NCI-H1417 (cell line): ENCODE measurements around the gene EXOSC3.
"Not testable (repeated sequence)": the region's sequence is repeated elsewhere in the genome, so short reads cannot be mapped to it uniquely, and the experiment has no call there.

ENCODE experiments used
- DNase-seq, 3 experiments: peaks; one replicate each; lab custom pipeline; 2025; lab: John Stamatoyannopoulos, UW

The EXOSC3 gene

DNA sequence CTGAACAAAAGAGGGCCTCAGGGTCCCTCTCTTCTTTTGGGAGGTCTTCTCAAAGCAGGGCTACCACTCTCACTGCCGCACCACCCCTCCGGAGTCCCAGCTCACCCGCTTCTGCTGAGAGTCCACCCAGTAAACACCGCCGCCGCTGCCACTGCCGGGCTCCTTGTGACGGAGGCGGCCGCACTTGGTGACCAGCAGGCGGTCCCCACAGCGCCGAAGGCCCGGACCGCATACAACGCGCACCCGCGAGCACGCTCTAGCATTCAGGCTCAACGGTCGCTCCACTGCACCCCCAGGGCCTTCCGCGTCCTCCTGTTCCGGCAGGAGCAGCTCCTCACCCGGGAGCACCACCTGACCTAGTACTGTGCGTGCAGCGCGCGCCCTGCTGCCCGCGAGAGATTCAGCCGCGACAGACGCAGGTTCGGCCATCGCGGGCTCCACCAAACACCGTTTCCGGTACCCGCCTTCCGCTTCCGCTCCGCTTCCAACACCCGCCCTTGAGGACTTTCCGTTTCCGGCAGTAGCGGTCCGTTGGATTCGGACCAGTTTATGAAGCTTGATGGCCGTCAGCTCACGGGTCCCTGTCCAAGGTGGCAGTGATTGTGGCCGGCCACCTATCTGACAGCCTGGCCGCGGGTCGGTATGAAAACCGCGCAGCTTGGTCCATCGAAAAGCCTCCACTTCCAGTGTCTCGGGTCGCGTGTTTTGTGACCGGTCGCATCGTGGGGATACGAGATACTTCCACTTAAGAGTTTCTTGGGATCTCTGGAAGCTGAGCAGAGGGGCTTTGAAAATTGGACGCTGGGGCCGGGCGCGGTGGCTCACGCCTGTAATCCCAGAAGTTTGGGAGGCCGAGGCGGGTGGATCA is at the start of gene EXOSC3:
EXOSC3 (minus strand) TSS at position 449 of the 868 bp plus-strand sequence; CDS start at position 429, 20 bp downstream.
- peak; percentile 78 to 91 (median 81) for DNase-seq

DNA sequence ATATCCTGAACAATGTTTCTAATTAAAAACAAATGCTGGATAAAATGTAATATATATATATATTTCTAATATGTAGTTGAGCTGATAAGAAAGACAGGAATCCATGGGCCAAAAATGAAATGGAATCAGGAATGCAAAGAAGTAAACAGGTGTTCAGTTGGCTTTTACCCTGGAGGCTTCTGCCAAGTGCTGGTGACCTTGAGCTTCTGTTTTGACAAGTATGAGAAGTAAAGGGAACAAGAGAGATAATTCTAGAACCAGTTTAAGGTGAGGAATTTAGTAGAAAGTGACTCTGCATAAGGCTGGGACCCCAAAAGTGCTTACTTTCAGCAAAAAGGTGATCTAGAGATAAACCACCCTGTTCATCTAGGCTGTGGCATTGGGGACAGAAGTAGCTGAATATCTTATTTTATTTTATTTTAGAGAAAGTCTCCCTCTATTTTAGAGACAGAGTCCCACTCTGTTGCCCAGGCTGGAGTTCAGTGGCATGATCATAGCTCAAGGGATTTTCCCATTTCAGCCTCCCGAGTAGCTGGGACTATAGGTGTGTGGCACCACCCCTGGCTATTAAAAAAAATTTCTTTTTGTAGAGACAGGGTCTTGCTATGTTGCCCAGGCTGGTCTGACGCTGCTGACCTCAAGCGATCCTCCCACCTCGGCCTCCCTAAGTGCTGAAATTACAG is 42.8 kb upstream of the EXOSC3 start:
- DNase-seq, result no peak

DNA sequence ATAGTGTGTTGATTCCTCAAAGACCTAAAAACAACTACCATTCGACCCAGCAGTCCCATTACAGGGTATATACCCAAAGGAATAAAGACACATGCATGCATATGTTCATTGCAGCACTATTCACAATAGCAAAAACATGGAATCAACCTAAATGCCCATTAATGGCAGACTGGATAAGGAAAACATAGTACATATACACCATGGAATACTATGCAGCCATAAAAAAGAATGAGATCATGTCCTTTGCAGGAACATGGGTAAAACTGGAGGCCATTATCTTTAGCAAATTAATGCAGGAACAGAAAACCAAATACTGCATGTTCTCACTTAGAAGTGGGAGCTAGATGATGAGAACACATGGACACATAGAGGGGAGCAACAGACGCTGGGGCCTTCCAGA is 40.3 kb upstream of the EXOSC3 start:
- not testable (repeated sequence) for DNase-seq

DNA sequence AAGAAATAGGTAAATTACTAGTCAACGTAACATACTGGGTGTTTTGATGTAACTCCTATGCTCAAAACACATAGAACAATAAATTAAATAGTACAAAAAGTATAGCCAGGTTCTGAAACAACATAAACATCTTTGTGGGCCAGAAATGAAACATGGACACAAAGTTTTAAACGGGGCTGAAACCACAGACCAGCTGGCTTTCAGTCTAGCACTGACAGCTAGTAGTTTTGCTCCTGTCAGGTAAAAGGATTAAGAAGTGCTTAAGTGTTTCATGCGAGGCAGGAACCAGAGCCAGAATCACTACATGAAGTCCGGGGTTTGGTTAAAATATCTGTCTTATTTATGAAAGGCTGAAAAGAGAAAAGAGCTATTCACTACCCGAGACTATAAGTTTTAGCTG is 35.3 kb upstream of the EXOSC3 start:
- DNase-seq, result no peak

DNA sequence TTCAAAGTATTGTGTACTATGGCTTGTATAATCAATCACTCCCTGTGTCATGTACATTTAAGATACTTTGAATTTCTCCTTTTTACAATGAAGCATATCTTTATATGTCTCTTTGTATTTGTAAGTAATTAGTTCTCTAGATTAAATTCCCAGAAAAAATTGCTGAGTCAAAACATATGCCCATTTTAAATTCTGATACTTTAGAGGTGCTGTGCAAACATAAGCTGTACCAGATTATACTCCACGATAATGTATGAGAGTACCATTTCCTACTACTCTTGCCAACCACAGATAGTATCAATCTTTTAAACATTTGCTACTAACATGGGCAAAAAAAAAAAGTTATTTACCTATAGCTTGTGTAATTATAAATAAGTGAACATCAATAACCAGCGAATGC is 34.0 kb upstream of the EXOSC3 start:
- no peak for DNase-seq

DNA sequence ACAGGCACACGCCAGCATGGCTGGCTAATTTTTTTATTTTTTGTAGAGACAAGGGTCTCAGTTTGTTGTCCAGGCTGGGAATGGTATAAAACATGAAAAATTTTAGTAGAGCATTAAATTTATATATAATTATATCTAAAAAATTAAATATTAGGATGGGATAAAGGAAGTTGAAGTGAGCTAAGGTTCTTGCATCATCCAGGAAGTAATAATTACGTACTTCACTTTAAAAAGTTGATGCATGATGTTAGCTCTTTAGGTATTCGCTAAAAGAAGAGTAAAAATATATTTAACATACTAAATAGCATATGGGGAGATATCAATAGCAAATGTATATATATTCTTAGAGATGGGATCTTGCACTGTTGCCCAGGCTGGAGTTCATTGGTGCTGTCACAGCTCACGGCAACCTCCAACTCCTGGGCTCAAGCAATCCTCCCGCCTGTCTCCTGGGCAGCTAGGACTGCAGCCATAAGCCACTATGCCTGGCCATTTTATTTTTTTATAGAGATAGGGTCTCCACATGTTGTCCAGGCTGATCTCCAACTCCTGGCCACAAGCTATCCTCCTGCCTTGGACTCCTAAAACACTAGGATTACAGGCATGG is 28.0 kb upstream of the EXOSC3 start:
- no peak for DNase-seq

DNA sequence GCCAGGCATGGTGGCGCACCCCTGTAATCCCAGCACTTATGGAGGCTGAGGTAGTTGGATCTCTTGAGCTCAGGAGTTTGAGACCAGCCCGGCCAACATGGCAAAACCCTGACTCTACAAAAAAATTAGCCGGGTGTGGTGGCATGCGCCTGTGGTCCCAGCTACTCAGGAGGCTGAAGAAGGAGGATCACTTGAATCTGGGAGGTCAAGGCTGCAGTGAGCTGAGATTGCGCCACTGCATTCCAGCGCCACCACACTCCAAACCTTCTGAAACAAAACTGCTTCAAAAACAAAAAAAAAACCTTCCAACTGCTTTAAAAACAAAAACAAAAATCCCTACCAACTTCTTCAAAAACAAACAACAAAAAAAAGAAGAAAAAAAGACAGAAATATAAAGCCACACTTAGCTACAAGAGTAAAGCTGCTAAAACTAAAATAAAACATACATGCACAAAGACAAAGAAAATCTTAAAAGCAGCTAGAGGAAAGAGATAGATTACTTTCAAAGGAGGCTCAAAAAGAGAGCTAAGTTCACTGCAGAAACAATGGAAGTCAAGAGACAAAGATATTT is 27.1 kb upstream of the EXOSC3 start:
- no peak for DNase-seq

DNA sequence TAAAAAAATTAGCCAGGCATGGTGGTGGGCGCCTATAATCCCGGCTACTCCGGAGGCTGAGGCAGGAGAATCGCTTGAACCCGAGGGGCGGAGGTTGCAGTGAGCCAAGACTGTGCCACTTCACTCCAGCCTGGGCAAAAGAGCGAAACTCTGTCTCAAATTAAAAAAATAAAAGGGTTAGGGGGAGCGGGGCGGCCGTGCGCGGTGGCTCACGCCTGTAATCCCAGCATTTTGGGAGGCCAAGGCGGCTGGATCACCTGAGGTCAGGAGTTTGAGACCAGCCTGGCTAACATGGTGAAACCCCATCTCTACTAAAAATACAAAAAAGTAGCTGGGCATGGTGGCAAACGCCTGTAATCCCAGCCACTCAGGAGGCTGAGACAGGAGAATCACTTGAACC is 24.8 kb upstream of the EXOSC3 start:
- DNase-seq, result not testable (repeated sequence)

DNA sequence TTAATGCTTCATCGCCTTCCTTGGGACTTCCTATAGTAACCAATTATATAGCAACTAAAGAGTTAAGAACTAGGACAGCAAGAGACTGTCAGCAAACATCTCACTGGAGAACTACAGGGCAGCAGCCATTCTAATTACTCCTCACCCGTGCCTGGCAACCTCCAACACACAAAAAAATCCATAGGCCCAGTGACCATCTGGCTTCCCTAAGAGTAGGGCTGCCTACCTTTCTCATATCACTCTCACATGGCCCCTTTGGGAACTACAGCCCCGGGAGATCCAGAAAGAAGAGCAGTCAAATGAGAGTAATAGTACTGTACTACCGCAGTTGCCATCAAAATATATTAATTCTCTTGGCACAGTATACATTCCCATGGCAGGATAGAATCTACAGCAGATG is 21.4 kb upstream of the EXOSC3 start:
- DNase-seq, result no peak

DNA sequence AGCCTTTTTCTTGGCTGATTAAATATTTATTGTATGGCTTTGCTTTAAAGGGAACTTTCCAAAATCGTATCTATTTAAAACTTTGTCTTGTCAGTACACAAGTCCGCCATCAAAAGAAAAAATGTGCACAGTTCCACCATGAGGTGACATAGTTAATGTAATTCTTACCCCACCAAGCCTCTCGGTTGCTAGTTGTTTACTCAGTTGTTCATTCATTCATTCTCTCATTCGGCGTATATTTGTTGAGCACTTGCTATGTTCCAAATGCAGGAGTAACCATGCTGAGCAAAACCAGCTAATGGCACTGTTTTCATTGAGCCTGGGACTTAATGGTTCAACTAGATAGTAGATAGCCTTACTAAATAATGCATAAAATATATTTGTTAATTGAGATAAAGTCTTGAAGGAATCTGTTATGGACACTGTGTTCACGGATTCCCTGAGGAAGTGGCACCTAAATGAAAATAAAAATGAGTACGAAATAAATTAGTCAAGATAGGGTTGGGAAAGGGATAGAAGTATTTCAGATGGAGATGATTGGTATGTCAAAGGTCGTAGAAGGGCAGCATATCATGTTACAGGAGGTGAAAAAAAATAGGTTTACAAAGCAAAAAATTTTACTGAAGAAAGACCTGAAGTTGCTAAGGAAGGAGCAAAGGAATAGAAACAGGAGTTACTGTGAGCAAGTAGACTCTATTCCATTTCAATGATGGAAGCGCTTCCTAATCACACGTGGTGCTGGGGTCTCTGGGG is 17.3 kb upstream of the EXOSC3 start:
- DNase-seq, result no peak

DNA sequence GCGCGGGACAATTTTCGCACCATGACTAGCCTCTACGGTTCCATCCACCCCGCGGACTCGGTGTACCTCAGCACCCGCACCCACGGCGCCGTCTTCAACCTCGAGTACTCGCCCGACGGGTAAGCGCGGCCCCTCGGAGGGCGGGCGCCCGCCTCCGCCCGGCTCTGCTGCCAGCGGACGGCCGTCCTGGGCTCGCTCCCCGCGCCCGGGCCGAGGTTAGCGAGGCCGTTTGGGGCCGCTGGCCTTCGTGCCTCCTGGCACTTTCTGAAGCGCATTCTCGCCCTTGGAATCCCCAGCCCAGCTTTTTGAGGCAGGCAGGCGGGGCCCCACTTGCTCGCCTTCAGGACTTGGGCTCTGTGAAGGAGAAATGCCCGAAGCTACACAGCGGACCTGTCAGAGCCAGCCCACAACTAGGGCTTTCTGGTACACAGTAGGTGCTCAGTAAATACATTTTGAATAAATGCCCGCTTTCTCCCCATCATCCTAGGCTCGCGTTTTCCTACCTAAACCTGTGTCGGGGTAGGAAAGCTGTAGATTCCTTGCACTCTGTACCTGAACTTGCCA is 16.5 kb upstream of the EXOSC3 start:
- DNase-seq, result no peak

DNA sequence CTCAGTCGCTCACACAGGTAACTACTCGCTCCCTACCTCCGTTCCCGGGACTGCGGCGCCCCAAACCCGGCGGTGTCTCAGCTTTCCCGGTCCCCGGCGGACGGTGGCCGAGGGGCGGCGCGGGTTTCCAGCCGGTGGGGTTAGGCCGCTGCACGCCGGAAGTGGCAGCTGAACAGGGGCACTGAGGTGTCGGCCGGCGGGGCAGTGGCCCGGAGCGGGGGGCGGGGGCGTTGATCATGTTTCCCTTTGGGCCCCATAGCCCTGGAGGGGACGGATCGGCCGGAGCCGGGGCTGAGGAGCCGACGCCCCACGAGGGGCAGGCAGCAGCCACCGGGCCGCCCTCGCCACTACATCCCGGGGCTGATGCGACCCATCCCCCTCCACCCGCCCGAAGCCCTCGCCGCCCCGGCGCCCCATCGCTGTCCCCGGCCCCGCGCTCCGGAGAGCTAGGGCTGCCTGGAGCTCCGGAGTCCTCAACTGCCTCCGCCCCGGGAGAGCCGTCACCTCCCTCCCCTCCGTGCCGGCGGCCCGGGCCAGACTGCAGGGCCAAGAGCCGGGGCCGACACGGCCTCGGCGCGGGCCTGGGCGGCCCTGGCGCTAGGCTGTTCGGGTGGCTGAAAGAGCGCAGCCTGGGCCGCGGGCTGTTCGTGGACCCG is 15.9 kb upstream of the EXOSC3 start, which contains the start of gene DCAF10:
DCAF10 (plus strand) TSS at position 167 of the 656 bp plus-strand sequence; CDS start at position 237, 70 bp downstream.
- peak; percentile 65 to 82 (median 75) for DNase-seq

DNA sequence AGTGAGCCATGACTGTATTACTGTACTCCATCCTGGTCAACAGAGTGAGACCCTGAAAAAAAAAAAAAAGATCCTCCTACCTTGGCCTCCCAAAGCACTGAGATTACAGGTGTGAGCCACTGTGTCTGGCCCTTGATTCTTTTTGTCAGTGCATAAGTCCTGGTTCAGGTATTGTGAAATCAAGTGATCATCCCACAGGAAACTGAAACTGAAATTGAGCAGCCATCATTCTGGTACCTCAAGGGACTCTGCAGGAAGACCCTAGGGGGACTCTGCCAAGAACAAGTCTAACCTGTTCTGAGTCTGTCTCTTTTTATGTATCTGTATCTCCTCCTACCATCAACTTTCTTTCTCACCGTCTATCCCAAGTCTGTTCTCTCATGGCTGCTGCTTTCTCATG is 13.8 kb upstream of the EXOSC3 start:
- no peak for DNase-seq

DNA sequence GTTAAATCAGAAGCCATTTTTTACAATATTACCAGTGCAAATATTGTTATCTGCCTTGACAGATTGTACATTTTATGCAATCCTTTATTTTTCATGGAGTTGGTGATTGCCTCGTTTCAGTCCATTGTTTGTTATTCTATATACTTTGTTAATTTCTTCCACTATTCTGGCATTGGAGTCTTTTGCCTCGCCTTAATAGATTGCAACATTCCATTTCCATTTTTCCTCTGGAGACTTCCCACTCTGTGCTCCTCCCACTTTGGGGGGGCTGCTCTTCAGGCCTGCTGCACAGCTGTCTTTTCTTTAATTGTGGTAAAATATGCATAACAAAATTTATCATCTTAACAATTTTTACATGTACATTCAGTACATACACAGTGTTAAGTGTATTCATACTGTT is 11.4 kb upstream of the EXOSC3 start:
- DNase-seq, result no peak

DNA sequence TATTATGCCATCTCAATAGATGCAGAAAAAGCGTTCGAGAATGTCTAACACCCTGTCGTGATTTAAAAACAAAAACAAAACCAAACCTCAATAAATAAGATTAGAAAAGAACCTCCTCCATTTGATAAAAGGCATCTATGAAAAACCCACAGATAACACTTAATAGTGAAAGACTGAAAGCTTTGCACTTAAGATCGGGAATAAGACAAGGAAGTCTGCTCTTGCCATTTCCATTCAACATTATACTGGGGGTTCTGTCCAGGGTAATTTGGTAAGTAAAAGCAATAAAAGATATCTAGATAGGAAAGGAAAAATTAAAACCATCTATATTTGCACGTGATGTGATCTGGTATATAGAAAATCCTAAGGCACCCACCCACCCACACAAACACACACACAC is 7.3 kb upstream of the EXOSC3 start:
- DNase-seq, result no peak

DNA sequence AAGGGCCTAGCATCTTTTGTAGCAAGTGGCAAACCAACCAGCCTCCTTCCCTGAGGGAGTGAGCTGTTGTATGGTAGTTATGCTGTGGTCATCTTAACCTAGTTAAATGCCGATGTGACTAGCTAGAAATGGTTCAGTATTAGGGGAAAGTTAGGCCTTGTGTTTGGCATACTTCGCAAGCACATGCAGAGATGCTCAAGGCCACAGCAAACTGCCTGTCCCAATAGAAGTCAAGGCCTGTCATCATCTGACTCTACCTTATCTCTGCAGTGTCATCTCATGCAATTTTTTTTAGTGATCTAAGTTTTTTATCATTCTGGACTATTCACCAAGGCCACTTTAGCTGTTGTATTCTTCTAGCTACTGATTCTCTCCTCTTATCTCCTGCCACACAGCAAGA is 5.2 kb upstream of the EXOSC3 start:
- DNase-seq, result no peak

DNA sequence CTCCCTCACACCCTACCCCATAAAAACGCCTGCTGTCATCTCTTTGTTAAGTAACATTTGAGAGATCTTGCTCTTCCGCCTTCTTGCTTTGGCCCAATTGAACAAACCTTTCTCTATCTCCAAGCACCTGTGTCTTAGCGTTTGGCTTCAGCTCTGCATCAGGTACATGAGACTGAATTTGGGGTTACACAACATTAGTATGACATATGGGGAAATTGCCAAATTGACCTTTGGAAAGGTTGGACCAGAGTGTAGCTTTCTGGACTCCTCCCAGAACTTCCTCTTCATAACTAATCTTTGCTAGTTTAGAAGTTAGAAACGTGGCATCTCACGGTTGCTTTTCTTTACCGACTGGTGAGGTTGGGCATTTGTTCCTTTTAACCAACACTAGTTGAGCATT is 3.5 kb upstream of the EXOSC3 start:
- no peak for DNase-seq

DNA sequence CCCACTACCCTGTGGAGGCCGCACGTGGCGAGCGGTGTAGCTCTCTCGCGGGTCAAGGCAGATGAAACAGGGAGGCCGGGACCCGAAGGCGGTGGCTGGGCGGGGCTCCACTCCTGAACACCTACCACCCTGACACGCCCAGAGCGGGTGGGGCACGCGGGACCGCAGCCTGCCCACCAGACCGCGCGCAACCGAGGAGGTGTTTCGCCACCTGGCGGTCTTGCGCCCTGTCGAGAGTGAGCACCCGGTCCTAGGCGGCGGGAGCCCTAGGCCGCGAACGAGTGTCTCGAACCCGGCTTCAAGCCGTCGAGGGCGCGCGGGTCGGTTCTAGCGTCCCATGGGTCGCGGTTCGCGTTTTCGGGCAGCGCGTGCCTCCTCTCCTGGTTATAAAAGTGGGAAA is 2.2 kb upstream of the EXOSC3 start:
- DNase-seq, result no peak

DNA sequence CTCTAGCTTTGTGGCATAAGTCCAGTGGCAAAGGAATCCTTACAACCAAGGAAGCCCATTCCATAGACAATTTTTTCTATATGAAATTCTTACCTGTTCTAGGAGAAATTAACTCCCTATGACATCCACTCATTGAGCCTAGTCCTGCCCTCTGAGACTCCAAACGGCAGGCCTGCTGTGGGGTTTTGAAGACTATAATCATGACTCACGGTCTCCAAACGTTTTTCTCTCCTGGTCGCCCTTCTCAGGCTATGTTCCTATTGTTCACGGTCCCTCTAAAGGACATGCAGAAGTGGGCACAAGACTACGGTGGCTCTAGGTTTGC is 611 bp downstream of the EXOSC3 start:
- DNase-seq, result no peak

DNA sequence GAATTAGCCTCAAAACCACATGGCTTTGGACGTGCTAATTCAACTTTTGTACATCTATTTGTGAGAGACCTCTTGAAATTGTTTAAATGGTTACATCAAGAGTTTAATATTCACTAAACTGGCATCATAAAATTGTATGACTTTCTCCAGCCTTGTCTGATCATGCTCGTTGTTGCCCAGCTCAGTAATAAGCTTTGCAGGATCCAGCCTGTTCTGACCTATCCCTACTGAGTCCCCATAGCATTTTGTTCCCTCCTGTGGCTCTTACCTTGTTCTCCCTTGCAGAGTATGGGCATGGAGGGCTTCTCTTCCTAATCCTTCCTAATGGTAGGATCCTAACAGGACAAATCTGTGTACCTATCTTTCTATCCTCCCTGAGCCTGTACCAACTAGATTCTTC is 6.3 kb downstream of the EXOSC3 start:
- DNase-seq, result no peak

DNA sequence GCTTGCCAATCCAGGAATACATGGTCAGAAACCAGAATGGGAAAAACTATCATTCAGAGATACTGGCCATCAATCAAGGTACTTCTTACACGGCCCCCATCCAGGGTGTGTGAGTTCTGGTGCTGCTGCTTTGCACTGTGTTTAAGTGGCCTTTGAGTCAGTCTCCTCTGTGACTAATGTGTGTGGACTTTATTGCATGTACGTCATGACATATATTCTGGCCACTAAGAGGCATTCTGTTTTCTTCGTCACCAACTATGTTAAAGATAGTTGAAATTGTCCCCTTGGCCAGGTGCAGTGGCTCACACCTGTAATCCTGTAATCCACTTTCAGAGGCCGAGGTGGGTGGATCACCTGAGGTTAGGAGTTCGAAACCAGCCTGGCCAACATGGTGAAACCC is 8.5 kb downstream of the EXOSC3 start:
- DNase-seq, result no peak
